GM19238 (cell line): ENCODE data around the gene CA5A.

ENCODE experiments used
- DNase-seq: peaks from one replicate; pipeline ENCODE4 v3.0.0; 2011; ENCODE audit warnings: low spot score; ENCODE audit not compliant: insufficient read length

The CA5A gene

DNA sequence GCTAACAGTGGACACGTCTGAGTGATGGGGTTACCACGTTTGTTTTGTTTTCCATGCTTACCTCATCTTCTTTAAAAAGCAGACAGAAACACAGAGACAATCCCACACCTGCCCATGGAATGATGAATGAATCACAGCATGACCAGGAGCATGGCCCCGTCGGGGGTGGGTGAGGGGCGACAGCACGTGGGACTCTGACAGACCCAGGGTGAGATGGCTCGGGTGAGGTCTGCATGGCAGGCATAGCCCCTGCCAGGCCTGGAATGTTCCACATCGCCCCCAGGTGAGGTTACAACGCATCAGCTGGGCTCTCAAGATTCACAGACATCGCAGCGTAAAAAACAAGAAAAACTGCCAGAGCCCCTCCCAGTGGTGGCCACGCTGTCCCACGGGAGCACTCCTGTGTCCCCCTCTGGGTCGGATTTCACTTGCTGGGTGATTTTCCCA, 85.2 kb downstream of the CA5A start:
- DNase-seq, result no peak

DNA sequence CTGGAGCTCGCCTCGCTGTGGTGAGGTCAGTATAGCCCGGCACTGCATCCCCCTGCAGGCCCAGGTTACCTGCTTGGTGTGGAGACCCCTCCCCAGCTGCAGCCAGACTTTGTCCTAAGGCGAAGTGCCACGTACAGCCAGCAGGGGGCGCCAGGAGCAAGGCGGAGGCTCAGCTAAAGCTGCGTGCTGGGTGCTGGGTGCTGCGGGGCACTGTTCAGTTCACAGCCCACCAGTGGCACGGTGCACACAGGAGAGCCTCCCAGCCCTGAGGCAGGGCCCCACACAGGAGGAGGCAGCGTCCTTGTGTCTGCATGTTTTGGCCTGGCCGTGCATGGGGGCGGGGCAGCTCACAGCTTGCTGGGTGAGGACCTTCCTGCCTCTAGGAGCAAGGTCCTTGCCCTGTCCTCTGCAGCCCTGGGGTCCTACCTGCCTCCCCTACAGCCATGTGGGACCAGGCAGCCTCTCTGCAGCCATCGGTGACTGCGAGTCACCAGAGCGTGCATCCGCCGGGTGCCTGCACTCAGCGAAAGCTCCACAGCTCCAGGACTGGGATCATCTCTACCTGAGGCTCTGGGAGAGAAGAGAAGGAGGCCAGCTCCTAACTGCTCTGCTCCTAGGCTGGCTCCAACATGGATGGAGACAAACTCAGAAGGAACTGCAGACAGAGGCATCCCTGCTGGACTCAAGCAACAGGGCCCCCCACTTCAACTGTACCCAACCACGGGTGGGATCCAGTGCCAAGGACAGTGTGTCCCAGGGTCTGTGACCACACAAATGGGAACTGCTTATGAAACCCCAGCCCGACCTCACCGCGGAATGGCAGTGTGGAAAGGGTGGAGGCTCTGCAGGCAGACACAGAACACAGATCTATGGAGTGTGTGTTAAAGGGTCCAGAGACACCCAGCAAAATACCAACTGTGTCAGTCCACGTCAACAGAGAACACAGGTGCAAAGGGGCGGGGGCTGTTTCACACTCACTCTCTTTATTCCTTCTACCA, 86.0 kb downstream of the CA5A start:
- DNase-seq, result peak; percentile 84

DNA sequence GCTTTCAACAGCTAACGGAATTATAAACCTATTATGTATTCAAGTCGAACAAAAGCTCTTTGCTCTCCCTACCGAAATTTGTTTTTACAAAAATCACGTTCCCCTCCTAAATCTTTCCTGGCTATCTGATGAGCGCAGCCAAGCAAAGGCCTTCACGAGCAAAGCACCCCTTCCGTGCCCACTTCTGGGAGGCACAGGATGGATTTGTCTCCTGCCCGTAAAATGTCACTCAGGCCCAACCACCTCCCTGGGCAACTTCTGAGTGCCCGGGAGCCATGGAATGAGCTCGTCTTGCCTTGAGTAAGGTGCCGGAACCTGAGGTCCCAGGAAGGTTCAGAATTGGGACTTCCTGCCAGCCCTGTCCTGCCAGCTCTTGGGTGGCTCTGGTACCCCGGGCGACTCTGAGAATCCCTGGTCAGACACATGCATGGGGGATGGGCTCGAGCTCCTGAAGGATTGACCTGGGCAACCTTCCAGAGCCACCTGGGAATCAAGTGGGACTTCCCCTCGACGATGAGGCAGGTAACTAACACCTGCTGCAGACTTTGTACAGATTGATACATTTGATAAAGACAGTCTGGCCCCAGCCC, 86.8 kb downstream of the CA5A start:
- DNase-seq, result no peak

DNA sequence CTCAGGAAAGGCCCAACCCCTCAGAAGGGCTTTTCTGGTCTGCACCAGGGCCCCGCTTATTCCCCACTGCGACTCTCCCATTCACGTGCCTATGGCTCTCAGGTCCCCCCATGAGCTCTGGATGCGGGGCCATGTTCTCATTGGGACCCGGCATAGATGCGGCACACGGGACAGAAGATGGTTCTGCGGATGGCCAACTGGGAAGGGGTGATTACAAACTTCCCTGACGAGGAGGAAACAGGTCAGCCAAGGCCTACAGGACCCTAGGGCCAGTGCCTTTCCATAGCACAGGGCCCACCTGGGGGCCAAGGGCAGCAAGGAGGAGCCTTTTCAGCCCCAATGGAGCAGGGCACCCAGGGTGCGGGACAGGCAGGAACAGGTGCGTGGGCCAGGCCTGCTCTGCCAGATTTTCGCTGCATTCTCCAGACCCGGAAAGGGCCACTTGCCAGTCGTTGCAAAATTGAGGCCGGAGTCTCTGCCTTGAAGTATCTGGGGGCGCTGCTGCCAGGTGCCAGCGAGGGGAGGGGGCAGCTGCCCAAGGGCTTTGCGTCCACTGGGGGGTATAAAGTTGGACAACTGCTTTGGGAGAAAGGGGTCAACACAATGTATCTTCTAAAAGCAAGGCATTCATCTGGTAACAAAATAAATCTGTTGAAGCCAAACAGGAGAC, 87.5 kb downstream of the CA5A start:
- DNase-seq, result no peak

DNA sequence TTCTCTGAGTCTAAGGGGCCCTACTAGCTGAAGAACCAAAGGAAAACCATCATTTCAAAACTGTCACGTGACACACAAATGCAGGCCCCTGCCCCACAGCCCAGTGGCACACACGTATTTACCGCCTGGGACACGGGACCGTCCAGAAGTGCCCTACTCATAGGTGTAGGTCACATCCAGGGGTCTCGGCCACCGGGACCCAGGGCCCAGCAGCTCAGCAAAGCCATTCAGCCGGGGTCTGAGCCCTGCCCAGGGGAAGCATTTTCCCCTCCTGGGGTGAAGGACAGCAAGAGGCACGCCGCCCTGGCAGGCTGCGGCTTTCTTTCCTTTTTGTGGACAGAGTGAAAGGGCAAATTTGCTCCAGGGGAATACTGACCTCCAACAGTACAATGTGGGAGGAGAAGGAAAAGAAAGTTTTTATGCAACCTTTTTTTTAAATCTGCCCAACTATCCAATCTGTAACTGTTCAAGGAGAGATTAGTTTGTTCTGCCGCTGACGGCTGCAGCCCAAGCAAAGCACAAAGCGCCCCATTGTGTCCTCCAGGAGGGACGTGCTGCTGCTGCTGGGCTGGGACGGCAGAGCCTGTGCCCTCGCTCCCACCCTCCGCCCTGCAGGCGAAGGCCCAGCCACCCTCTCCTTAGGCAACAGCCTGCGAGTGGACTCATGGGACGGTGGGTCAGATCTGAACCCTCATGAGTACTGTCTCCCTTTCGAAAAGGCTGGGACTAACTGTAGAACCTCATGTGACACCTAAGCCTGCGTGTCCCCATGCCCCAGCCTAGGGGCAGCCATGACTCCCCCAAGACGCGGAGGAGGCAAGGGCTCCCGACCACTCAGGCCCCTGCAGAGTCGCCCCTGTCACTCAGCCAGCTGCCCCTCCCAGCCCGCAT, 88.3 kb downstream of the CA5A start:
- DNase-seq, result no peak

DNA sequence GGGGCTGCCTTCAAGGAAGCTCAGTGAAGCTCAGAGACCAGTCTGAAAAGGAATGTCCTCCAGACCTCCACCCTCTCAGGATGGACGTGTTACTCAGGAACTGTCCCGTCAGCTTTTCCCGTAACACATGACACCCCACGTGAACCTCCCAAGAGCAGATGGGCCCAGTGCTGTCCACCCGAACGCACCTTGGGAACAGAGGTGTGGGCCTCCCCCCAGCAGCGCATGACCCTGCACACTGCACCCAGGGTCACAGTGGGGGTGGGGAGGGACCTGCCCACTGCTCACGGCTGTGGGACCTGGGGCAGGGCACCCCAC, 88.9 kb downstream of the CA5A start:
- DNase-seq, result no peak

DNA sequence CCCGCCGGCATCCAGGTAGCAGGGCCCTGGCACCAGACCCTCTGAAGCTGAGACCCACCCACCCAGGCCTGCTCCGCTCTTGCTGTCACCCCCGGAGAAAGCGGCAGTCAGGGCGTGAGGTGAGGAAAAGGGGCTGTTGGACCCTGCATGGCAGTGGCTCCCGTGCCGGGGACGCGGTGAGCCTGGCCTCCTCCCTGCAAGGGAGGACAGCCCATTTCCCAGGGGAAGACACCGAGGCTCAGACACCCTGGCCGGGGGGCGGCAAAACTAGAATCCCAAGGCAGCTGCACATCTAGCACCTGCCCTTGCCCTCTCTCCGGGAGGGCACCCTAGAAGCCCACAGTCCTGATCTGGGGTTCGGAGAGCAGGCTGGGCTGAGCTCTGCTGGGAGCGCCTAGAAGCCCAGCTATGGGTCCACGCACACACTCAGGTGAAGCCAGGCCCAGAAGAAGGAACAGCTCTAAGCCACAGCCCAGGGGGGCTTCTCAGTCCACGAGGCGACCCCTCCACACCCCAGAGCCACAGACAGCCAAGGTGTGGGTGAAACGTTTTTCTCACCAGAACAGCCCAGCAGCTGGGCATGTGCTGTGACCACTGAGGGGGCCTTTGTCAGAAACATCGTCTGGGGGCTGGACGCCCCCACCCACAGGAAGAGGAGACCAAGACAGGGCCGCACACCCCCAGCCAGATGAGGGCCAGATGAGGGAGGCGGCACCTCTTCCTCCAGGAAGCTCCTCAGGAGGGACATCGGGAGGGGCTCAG, 89.4 kb downstream of the CA5A start:
- no peak for DNase-seq

DNA sequence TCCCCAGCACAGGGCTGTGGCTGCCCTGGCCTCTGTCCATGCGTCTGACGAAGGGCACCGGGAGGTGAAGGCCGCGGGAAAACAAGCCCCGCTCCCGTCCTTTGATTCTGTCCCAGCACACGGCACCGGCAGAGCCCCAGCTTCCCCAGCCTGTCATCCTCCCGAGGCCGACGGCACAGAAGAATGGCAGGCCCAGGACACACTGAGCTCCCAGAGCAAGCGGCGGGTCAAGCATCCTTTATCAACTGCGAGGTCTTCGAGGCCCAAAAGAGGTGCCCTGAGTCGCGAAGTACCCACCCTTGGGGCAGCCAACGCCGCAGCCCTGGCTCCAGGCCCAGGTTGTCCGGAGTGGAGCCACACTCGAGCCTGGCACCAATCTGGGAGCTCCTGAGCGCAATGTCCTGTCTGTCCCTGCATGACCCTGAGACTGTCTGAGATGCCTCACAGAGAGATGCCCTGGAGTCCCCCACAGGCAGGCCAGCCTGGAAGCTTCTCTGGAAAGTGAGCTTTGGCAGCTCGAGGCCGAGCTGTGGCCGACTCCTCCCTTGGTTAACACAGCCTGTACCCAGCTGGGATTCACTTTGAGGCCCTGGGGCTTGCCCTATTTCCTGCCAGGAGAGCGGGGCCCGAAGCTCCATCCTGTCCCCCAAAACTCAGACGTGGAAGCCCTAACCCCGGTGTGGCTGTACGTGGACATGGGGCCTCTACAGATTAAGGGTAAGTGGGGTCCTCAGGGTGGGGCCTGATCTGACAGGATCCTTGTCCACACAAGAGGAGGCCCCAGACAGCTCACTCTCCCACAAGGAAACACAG, 90.3 kb downstream of the CA5A start:
- DNase-seq, result no peak

DNA sequence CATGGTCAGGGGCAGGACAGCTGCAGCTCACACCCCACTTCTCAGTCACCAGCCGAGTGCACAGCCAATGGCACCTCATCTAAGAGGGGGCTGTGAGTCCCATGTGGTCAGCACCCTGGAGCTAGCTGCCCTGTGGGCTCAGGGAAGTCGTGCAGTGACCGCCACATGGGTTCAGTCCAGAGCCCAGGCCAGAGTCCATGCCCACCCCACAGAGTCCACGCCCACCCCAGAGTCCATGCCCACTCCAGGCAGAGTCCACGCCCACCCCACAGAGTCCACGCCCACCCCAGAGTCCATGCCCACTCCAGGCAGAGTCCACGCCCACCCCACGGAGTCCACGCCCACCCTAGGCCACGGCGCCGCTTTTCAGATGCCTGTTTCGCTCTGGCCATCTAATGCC, 91.1 kb downstream of the CA5A start:
- no peak for DNase-seq

DNA sequence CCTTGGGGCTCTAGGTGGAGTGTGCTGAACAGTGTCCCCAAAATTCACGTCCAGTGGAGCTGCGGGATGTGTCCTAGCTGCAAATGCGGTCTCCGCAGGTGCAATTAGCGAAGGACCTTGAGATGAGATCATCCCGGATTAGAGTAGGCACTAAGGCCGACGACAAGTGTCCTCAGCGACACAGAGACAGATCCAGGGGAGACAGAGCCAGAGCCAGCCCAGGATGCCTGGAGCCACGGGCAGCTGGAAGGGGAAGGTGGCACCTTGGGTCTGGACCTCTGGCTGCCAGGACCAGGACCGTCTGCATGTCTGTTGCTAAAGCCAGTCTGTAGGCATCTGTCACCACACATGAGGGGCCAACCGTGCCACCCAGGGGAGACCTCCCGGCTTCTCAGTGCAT, 91.5 kb downstream of the CA5A start:
- no peak for DNase-seq

DNA sequence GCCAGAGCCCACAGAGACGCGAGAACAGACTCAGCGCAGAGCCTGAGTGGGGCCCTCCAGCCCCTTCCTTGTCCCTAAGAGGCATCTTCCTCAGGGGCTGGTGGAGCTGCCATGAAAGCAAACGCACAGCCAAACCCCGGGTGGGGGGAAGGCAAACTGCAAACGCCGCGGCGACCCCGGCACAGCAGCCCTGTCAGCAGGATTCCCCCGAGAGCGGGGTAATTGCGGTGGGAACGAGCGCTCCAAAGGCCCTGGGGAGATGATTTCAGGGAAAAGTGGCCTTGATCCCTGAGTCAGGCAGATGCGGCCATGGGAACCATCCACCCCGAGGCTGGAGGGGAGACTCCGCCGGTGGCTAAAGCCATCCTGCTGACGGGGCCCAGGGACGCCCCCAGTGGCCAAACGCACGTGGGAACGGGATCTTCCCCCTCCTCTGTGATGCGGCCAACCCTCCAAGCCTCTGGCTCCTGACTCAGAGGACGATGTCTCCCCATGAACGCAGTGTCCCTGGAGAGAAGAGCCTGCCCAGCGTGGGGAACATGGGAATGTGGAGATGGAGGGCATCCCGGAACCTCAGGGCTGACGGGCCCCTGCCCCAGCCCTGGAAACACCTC, 92.1 kb downstream of the CA5A start:
- no peak for DNase-seq

DNA sequence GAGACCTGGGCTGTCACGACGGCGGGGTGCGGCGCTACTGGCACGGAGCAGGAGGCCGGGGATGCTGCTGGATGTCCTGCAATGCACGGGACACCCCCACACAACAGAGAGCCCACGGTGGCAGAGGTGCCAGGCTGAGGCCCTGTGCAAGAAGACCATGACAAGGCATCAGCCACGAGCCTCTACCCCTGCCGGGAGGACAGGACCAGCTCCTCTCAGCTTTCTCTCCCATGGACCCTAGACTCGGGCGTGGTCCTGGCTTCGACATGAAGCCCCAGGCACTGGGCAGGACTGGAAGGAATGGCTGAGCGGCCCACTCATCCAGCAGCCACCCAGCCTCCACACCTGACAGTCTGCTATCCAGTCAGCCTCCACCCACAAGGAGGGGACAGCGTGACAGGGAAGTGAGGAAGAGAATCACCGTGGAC, 92.6 kb downstream of the CA5A start:
- DNase-seq, result no peak

DNA sequence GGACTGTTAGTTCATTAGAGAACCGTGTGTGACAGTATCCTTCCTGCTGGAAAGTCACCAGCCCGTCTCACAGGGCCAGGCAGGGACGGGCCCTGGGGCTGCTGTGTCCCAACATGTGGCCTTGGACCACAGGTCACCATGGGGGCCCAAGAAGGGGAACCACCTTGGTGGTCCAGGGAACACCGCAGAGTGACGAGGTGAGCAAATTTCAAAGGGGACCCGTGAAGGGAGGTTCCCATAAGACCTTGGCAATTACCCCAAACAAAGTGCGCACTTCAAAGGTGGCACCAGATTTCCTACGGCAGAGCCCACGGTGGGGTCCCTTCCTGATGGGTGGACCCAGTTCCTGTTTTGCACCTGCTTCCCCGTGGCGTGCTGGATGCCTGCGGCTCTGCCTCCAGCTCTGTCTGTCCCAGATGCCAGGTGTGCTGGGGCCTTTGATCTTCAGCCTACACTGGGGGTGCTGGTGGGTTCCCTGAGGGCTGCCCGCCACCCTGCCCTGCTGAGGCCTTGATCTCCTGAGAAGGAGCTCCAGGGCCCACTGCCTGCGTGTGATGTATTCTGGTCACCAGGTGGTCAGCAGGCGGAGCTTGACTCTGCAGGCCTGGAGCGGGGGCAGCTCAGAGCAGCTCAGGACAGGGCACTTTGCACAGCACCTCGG, 94.0 kb downstream of the CA5A start:
- no peak for DNase-seq

DNA sequence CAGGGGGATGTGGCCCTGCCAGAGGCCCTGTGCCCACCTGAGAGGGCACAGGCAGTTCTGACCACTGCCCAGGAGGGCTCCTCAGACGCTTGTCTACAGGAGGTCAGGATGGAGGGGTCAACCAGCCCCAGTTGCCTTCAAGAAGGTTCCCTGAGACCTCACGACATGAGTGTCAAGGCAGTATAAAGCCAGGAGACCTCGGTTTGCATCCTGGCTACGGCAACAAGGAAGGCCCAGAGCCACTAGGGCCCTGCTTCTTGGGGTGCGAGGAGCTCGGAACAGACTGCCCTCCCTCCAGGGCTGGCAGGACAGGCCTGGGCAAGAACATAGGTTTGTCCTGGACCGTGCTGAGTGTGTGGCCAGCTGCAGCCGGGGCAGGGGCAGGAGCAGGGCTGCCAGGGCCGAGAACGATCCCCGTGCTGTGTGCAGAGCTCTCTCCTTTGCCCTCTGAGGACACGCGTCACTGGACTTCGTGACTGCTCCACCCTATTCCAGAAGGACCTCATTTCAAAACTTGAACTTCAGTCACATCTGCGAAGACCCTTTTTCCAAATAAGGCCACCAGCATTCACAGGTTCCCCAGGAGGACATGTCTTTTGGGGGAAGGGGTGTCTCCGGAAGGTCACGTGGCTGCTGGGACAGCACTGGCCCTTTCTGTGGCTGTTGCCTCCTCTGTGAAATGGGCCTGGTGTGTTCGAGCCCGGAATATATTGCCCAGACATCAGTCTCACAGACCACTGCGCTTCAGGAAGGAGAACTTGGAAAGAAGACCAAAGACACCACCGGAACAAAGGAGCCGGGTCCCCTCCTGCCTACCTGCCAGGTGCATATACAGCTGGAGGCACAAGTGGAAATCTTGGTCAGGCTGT, 94.8 kb downstream of the CA5A start:
- DNase-seq, result no peak

DNA sequence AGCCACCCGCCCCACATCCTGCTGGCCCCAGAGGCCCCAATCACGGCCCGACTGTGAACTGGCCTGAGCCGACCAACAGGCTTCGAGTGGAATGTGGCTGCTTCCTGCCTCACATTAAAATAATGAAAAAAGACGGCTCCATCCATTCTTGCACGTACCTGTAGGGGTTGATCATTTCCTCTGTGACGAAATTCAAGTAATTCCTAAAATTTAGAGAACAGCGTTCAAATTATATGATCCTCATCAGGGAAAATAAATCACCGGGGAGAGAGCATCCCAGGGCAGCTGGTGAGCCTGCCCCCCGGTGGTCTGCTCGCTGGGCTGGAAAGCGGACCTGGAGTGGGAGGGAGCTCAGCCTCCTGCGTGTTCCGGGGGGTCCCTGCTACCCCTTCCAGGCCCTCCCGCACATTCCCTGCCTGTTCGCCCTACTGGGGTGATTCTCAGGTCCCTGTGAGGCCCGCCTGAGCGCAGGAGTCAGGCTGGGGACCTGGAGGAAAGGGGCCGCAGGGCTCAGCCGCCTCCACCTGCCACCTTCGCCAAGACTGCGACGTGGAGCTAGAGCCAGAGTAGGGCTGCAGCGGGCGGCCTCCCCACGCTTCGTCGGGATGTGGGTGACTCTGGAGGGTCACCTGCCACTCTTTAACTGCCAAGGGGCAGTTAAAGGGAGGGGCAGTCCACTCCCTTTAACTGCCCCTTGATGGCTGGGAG, 95.9 kb downstream of the CA5A start:
- no peak for DNase-seq

DNA sequence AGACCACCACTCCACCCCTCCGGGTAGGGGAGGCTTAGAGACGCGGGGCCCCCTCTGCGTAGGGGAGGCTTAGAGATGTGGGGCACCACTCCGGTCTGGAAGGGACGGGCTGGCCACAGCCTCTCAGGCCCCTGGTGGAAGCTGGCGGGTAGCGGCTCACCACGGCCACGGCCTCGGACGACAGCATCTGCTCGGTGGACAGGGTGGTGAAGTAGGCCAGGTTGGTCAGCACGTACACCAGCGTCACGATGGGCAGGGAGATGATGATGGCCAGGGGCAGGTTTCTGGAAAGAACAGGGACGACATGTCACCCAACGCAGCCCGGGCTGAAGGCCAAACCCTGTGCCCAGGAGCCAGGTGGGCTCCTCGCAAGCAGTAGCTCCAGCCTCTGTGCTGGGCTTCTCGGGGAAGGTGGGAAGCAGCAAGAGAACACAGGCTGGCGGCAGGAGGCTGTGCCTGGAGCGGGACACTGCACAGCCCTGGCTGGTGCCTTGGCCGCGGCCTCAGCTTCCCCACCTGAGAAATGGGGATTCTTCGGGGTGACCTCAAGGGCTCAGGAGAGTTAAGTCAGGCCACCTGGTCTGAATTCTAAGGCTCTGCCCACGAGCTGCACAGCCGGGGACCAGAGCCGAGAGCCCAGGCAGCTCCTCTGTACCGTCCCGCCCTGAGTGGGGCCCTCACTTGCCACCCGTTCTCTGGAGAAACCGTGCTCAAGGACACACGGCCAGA, 96.6 kb downstream of the CA5A start:
- no peak for DNase-seq
